ENCODE data around the gene NOL11.
"Not testable (repeated sequence)": the region's sequence is repeated elsewhere in the genome, so short reads cannot be mapped to it uniquely, and the experiment has no call there.

The NOL11 gene

GRCh38 chr17:67753026-67753425 is 35.3 kb downstream of the NOL11 start:
- TF ChIP-seq CTCF (IDR thresholded peaks at IDR 0.05; ENCODE audit: insufficient read depth, low read depth, low read length, missing control alignments) = no peak
- DNase-seq (ENCODE audit: low read depth) = no peak
- no peak overlapping the region for H3K4me3 ChIP-seq (ENCODE audit: low read depth, low read length)

GRCh38 chr17:67754001-67754400 is 36.3 kb downstream of the NOL11 start:
- no peak overlapping the region for H3K4me3 ChIP-seq (ENCODE audit: low read depth, low read length)
- no peak for DNase-seq (ENCODE audit: low read depth)
- no peak for TF ChIP-seq CTCF (IDR thresholded peaks at IDR 0.05; ENCODE audit: insufficient read depth, low read depth, low read length, missing control alignments)

GRCh38 chr17:67754686-67755085 is 37.0 kb downstream of the NOL11 start:
- not testable (repeated sequence) for DNase-seq (ENCODE audit: low read depth); H3K4me3 ChIP-seq (ENCODE audit: low read depth, low read length)

- not testable (repeated sequence) for DNase-seq (ENCODE audit: low read depth); H3K4me3 ChIP-seq (ENCODE audit: low read depth, low read length)
Measured at GRCh38 chr17:67756766-67757165, 39.0 kb downstream of the NOL11 start.

- H3K4me3 ChIP-seq (ENCODE audit: low read depth, low read length) = no peak overlapping the region
- no peak for DNase-seq (ENCODE audit: low read depth)
- TF ChIP-seq CTCF (IDR thresholded peaks at IDR 0.05; ENCODE audit: insufficient read depth, low read depth, low read length, missing control alignments) = no peak
Measured at GRCh38 chr17:67759355-67760171, 41.8 kb downstream of the NOL11 start.

GRCh38 chr17:67765623-67766022 is 47.9 kb downstream of the NOL11 start:
- DNase-seq (ENCODE audit: low read depth) = no peak
- no peak for TF ChIP-seq CTCF (IDR thresholded peaks at IDR 0.05; ENCODE audit: insufficient read depth, low read depth, low read length, missing control alignments)
- H3K4me3 ChIP-seq (ENCODE audit: low read depth, low read length) = no peak overlapping the region

GRCh38 chr17:67769231-67769630 is 51.5 kb downstream of the NOL11 start:
- no peak overlapping the region for H3K4me3 ChIP-seq (ENCODE audit: low read depth, low read length)
- TF ChIP-seq CTCF (IDR thresholded peaks at IDR 0.05; ENCODE audit: insufficient read depth, low read depth, low read length, missing control alignments) = no peak
- DNase-seq (ENCODE audit: low read depth) = no peak

GRCh38 chr17:67770539-67770938 is 52.8 kb downstream of the NOL11 start:
- no peak for DNase-seq (ENCODE audit: low read depth)
- TF ChIP-seq CTCF (IDR thresholded peaks at IDR 0.05; ENCODE audit: insufficient read depth, low read depth, low read length, missing control alignments) = no peak
- H3K4me3 ChIP-seq (ENCODE audit: low read depth, low read length) = no peak overlapping the region

All from GM12865 (cell line).